NCI-H524 (cell line): ENCODE data around the gene BFAR.
A peak's percentile ranks its signal among the peaks of the same experiment; 100 is the strongest.
"Not testable (repeated sequence)": the region's sequence is repeated elsewhere in the genome, so short reads cannot be mapped to it uniquely, and the experiment has no call there.

Experiments
- DNase-seq, 2 experiments: peaks; one replicate each; lab custom pipeline; 2025; lab: John Stamatoyannopoulos, UW

BFAR gene

GRCh38 chr16:14636179-14636950, 3.6 kb downstream of the BFAR start:
- DNase-seq: peak; percentile 65 to 76

GRCh38 chr16:14636951-14637240, 4.1 kb downstream of the BFAR start:
- not testable (repeated sequence) for DNase-seq

DNA sequence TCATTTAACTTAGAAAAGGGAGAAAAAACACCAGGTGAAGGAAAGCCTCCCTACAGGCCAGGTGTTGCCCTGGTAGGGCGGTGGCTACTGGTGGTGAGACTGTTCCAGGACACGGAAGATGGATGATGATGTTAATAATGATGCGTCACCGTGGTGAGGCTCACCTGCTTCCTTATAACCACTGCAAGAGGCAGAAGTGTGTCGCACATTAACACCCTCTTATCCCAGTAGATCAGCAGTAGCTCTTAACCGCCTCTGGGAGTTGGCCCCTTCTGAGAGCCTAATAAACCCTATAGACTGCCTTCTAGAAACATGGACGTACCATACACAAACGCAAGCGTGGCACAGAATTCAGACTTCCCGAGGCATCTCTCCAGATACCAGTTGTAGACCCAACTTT, 7.8 kb downstream of the BFAR start:
- no peak for DNase-seq

DNA sequence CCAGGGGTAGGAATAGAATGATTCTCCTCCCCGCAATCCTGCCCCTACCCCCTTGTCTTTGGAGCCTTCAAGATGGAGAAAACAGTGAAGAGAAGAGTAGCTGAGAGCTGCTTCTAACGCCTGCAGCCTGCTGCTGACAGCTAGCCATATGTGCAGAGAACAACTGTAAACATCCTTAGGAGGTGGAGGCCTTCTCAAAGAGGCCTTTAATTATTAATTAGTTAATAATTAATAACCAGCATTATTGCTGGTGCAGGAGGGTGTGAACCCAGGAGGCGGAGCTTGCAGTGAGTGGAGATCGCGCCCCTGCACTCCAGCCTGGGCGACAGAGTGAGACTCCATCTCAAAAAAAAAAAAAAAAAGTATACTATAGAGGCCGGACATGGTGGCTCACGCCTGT, 8.5 kb downstream of the BFAR start:
- DNase-seq: no peak

DNA sequence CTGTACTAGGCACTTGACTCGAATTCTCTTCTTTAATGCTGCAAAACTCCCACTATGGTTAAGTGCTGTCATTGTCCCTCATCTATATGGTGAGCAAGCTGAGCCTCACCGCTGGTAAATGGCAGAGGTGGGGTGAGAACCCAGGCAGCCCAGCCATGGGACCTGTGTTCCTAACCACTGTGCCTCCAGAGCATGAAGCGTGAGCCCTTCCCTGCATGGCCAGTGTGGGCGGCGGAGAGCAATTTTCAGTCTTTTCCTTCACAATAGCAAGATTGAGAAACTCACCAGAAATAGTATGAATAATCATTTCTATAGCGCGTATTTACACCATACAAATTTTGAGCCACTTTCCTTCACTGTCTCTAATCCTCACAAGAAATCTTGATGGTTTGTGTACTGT, 9.2 kb downstream of the BFAR start:
- no peak for DNase-seq

DNA sequence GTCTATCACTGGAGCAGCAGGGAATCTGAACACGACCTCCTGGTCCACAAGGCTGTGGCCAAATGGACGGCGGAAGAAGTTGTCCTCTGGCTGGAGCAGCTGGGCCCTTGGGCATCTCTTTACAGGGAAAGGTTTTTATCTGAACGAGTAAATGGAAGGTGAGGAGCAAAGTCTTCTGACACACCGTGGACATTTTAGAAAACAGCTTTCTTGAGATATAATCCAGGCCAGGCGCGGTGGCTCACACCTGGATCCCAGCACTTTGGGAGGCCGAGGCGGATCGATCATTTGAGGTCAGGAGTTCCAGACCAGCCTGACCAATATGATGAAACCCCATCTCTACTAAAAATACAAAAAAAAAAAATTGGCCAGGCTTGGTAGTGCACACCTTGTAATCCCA, 17.1 kb downstream of the BFAR start:
- no peak for DNase-seq

DNA sequence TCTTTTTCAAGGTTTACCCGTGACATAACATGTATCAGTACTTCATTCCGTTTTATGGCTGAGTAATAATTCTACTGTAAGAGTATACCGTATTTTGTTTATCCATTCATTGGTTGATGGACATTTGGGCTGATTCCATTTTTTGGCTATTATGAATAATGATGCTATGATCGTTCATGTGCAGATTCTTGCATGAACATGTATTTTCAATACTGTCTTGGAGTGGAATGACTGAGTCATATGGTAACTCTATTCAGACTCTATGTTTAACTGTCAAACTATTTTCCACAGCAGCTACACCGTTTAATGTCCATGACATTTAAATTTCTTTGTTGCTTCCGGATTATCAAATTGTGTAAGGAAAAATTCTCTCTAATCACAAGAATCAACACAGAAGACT, 17.9 kb downstream of the BFAR start:
- no peak for DNase-seq

DNA sequence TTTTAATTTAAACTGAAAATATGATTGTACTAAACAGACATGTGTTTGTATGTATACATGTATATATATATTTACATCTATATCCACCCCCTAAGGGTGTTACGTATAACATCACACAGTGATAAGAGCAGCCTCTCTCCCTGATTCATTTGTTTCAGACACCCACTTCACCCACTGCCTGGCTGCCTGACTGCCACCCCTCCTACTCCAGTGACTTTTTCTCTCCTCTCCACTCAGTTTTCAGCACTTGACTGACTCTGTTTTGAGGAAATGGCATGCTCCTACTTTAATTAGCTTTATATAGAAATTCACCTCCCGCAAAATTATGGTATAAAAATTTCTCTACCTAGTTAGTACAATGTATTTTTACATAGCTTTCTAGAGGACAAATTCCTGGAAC, 20.0 kb downstream of the BFAR start:
- no peak for DNase-seq

- DNase-seq: peak in 1 of 2 experiments; percentile 62
Measured at GRCh38 chr16:14658063-14658462, 25.3 kb downstream of the BFAR start.

GRCh38 chr16:14667347-14668266, 34.9 kb downstream of the BFAR start:
- DNase-seq: no peak

GRCh38 chr16:14668556-14669223, 35.9 kb downstream of the BFAR start:
- DNase-seq: no peak

DNA sequence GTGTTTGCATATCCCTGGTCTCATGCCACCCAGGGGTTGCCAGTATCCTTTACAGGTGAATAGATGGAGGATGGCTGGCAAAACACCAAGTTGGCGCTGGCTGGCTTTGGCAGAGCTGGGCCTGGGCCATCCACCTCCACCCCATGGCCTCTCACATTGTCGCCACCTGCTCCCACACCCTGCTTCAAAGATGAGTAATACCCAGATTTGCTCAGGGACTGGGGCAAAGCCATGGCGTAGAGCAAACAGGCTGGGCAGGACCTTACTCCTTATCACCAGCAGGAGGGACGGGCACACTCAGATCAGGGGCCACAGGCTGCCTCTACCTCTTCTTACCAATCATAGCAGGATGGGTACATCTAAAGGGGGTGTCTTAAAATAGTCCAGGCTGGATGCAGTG, 37.0 kb downstream of the BFAR start:
- DNase-seq: no peak

DNA sequence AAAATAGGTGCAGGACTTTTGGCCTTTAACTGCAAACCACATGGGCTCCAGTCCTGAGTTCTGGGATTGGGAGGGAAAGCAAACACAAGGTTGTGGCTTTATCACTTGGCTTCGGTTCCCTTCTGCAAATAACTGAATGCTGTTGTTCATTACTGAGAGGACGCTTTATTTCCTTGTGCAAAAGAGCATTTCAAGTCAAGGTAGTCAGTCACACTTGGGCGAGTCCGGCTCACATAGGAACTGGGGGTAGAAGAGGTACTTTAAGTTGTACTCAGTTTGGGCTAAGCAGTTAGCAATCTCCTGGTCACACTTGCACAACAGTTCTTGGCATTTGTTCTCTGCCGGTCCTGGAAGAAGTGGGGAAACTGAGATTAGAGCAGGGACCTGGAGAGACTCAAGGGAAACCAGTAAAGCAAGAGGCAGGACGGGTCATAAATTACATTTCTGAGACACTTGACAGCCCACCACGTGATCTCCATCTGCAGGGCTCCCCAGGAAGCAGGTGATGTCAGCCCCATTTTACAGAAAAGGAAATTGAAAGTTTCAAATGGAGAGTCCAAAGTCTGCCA, 39.7 kb downstream of the BFAR start:
- DNase-seq: no peak

DNA sequence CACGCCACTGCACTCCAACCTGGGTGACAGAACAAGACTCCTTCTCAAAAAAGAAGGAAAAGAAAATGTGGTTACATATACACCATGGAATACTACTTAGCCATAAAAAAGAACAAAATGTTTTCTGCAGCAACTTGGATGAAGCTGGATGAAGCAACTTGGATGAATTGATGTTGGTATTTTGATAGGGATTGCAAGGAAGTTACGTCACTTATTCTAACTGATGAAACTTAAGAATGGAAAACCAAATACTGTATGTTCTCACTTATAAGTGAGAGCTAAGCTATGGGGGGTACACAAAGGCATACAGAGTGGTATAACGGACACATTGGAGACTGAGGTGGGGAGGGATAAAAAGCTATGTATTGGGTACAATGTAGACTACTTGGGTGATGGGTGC, 43.9 kb downstream of the BFAR start:
- no peak for DNase-seq

GRCh38 chr16:14677627-14678026, 44.9 kb downstream of the BFAR start:
- no peak for DNase-seq

DNA sequence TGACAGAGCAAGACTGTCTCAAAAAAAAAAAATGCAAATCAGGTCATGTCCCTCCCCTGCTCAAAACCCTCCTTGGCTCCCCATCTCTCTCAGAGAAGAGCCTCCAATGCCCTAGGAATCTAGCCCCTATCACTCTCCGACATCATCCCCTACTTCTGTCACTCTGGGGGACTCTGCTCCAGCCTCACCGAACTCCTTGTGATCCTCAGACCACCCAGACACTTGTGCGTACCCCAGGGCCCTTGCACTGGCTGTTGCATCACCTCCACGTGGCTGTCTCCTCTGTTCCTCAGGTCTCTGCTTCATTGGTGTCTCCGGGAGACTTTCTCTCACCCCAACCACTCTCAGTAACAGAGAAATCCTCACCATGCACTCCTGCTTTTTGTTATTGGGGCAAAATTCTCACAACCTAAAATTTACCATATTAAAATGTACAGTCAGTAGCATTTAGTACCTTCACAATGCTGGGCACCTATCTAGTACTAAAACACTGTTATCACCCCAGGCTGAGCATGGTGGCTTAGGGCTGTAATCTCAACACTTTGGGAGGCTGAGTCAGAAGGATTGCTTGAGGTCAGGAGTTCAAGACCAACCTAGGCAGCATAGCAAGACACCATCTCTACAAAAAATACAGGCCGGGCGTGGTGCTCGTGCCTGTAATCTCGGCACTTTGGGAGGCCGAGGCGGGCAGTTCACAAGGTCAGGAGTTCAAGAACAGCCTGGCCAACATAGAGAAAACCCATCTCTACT, 46.2 kb downstream of the BFAR start:
- no peak for DNase-seq

GRCh38 chr16:14680396-14680795, 47.6 kb downstream of the BFAR start:
- not testable (repeated sequence) for DNase-seq

- no peak for DNase-seq
Measured at GRCh38 chr16:14681115-14681514, 48.4 kb downstream of the BFAR start.

DNA sequence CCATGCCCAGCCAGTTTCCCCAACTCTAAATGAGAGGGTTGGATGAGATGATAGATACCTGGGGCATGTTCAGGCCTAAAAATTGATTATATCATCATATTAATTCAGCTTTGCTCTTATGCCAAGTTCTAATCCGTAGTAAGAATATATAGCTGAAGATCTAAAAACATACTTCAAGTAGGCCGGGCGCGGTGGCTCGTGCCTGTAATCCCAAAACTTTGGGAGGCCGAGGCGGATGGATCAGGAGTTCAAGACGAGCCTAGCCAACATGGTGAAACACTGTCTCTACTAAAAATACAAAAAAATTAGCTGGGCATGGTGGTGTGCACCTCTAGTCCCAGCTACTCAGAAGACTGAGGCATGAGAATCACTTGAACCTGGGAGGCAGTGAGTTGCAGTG, 49.4 kb downstream of the BFAR start:
- DNase-seq: no peak

DNA sequence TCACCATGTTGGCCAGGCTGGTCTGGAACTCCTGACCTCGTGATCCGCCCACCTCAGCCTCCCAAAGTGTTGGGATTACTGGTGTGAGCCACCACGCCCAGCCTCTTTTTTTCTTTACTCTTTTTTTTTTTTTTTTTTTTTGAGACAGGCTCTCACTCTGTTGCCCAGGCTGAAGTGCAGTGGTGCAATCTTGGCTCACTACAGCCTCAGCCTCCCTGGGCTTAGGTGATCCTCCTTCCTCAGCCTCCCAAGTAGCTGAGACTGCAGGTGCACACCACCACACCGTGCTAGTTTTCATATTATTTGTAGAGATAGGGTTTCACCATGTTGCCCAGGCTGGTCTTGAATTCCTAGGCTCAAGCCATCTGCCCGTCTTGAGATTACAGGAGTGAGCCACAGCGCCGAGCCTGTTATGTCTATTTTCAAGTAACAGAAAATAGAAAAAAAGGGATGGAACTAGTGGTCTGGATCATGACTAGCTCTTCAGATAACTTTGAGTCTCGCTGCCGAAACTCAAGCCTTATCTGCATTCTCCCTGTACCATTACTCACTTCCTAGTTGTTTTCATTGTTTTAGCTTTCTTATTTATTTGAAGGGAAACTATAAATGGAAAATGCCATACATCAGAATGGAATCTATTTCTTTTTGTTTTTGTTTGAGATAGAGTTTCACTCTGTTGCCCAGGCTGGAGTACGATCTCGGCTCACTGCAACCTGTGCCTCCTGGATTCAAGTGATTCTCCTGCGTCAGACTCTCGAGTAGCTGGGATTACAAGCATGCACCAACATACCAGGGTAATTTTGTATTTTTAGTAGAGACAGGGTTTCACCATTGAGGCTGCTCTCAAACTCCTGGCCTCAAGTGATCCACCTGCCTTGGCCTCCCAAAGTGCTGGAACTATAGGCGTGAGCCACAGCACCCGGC, 53.4 kb downstream of the BFAR start:
- not testable (repeated sequence) for DNase-seq

DNA sequence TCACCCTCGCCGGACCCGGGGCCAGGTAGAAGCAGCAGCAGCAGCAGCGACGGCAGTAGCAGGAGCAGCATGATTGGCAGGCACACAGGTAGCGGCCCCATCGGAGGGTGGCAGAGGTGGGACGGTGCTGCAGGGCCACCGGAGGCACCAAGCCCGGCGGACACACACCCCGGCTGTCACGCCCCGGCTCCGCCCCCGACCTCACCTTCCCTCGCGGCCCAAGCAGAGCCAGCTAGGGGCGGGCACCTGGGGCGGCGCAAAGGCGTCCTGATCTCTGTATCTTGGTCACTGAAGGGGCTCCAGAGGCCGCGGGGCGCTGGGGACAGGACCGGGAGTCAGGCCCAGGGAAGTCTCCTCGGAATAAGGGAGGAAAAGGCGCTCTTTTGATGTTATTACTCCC, 61.4 kb downstream of the BFAR start, which contains the start of gene PLA2G10:
Gene PLA2G10, minus strand, starts transcription at position 180 of the 400 bp plus-strand sequence. Its CDS starts 79 bp downstream, at position 101.
- DNase-seq: not testable (repeated sequence)
